Islet of Langerhans (tissue), 1 donor: ENCODE data around the gene MACROH2A1.

Experiments
- FAIRE-seq: peaks from one replicate; lab custom pipeline; 2011; peaks lifted over from hg19 to GRCh38; lab: Jason Lieb, UNC

Gene MACROH2A1

GRCh38 chr5:135435467-135436330 is 36.7 kb upstream of the MACROH2A1 start:
- FAIRE-seq = no peak

GRCh38 chr5:135434591-135435466 is 35.8 kb upstream of the MACROH2A1 start:
- no peak for FAIRE-seq

GRCh38 chr5:135433681-135434426 is 34.8 kb upstream of the MACROH2A1 start:
- no peak for FAIRE-seq

DNA sequence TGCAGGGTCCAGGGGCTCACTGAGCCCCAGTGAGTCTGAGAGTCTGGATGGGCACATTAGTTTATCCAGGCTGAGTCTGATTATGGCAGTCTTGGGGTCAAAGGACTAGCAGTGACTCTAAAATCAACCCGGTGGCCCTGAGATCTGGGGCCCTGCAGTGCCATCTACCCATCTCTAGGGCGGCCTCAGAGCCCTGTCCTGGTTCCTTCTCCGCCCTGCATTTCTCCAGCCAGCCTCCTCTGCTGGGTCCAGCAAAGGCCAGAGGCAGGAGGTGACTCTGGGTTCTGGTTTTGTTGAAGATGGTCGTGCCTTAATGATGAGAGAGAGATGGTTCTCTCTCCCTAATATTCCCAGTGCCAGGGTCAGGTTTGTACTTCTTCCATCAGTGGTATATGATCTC is 33.1 kb upstream of the MACROH2A1 start:
- no peak for FAIRE-seq

- no peak for FAIRE-seq
Observed at GRCh38 chr5:135430135-135430437, 31.1 kb upstream of the MACROH2A1 start.

DNA sequence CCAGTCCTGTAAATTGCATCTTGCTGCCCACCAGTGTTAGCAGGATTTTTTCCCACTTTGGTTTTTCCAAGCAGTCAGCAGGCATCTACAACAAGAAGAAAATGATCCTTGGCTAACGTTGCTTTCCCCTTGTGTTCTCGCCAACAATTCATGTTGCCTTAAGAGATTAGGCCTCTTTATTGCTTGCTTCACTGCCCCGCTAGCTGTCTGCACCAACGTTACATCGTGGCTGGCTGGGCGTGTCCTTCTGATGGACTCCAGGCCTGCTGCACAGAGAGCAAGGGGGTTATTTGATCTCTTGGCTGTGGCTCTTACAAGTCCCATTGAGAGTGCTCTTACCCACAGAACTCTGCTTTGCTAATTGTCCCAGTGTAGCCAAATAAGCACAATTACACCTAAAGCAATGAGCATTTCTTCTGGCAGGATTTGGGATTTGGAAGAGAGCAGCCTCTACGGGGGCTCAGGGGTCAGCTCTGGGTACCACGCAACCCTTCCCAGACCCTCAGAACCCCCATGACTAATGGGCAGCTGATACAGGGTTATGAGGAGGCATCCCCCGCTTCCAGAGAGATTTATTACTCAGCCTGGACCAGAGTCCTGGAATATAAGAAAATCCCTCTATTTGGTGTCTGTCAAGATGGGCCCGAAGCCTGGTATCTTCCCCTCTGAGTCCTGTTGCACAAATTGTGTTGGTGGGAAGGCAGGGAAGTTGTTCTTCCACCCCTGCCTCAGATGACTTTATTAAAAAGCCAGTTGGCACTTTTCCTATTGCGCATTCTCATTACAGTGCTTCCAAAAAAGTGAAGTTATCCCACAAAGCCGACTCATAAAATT is 30.5 kb upstream of the MACROH2A1 start:
- FAIRE-seq = no peak

DNA sequence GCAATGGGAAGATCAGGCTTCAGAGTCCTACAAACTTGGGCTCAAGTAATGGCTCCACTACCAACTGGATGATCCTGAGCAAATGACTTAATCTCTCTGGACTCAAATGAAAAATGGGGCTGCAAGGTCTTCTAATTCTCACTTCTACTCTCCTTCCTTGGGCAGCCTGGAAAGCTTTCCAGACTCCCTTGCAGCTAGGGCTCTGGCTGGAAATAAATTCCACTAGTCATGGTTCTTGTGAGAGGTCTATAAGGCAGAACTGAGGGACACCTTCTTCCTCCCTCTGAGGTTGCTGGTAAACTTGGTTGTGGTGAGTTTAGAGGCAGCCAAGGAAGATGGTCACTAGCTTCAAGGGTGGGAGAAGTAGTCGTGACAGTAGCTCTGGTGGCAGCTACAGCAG is 29.6 kb upstream of the MACROH2A1 start:
- FAIRE-seq = no peak

- FAIRE-seq = no peak
Observed at GRCh38 chr5:135426102-135427082, 27.4 kb upstream of the MACROH2A1 start.

- no peak for FAIRE-seq
Observed at GRCh38 chr5:135425641-135426040, 26.6 kb upstream of the MACROH2A1 start.

GRCh38 chr5:135423846-135424168 is 24.8 kb upstream of the MACROH2A1 start:
- no peak for FAIRE-seq

DNA sequence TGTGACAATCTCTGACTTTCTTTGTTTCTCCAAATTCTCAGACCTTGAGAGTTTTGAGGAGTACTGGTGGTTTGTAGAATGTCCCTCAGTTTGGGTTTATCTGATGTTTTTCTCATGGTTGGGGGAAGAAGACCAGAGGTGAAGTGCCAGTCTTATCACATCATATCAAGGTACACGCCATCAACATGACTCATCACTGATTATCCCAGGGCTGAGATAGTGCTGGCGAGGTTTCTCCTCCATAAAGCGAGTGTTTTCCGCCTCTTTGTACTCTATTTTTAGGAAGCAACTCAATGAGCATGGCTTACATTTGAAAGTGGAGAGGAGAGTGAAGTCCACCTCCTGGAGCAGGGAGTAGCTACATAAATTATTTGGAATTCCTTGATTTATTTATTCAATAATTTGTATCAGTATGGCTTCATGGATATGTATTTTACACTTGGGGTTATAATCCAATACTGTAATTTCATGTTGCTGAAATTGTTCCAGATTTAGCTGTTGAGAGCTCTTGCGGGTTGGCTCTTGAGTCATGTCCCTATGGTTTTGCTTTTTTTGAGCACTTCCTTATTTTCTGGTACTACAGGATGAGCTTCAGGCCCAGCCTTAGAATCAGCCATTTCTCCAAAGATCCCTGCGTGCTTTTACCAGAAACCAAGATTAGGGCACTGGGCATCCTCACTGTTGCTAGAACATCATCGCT is 24.3 kb upstream of the MACROH2A1 start:
- FAIRE-seq = no peak

DNA sequence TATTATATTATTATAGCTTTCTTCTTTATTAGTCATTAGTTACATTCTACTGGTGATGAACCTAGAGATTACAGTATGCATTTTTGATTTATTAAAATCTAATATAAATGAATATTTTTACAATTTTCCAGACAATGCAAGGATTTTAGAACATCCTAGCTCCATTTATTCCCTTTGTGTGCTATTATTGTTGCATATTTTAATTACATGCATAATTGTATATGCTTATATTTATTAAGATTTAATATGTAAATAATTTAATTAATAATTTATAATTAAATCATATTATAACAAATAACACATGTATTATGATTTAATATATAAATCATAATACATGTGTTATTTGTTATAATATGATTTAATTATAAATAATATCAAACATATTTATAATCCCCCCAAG is 23.4 kb upstream of the MACROH2A1 start:
- no peak for FAIRE-seq

DNA sequence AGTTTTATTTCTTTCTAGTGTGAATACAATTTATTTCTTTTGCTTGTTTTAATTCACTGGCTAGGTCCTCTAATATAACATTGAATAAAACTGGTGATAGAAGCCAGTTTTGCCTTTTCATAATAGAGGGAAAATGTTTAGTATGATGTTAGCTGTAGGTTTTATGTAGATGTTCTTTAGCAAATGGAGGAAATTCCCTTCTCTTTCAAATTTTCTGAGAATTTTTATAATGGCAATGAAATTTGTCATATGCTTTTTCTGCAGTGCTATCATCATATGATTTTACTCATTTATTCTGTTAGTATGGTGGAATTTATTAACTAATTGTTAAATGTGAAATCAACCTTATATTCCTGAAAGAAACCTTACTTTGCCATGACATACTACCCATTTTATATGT is 18.1 kb upstream of the MACROH2A1 start:
- FAIRE-seq = no peak

- FAIRE-seq = no peak
Observed at GRCh38 chr5:135405082-135405481, 6.1 kb upstream of the MACROH2A1 start.

GRCh38 chr5:135402031-135402430 is 3.0 kb upstream of the MACROH2A1 start:
- no peak for FAIRE-seq

DNA sequence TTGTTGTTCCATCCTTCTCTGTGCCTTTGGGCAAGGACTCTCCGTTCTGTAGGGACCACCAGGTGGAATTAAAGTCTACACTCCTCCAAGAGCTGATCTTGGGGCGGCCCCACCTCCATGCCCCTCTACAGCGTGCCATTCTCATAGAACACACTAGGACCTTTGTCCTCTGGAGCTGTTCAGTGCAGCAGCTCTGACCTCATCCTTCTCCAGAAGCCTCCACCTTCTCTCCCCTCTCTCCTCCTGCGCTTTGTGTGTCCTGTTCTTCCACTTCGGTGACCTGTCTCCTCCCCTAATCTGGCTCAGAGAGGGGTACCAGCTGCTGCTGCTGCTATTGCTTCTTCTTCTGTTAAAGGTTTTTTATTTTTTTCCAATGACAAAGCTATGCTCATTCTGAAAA is 1.8 kb upstream of the MACROH2A1 start:
- no peak for FAIRE-seq

DNA sequence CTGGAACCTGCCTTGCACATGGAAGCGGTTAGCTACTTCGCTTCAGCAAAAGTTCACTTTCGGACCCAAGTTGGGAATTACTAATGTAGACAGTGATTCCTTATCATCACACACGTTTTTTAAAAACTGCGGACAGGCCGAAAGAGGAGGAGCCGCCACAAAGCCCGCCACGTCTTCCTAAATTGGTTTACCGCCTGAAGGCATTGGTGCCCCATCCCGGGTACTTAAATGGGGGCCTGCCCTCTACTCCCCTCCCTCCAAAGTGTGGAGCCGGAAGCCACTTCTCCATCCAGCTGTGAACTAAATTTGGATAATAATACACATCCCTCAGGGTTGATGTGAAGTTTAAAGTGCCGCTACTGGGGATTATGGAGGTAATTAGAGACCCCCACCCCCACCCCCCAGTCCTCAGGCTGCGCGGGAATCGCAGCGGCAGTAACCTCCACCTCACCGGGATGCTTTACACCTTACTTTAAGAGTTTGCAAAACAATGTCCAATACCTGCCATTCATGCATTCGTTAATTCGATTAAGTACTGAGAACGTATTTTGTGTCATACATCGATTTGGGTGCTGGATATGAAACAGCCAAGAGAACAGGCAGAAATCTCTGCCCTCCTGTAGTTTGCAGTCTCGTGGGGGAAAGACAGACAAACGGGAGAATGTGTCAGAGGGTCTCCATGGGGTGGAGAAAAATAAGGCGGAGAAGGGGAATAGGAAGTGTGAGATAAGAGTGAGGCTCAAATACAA is 937 bp upstream of the MACROH2A1 start:
- FAIRE-seq = no peak

DNA sequence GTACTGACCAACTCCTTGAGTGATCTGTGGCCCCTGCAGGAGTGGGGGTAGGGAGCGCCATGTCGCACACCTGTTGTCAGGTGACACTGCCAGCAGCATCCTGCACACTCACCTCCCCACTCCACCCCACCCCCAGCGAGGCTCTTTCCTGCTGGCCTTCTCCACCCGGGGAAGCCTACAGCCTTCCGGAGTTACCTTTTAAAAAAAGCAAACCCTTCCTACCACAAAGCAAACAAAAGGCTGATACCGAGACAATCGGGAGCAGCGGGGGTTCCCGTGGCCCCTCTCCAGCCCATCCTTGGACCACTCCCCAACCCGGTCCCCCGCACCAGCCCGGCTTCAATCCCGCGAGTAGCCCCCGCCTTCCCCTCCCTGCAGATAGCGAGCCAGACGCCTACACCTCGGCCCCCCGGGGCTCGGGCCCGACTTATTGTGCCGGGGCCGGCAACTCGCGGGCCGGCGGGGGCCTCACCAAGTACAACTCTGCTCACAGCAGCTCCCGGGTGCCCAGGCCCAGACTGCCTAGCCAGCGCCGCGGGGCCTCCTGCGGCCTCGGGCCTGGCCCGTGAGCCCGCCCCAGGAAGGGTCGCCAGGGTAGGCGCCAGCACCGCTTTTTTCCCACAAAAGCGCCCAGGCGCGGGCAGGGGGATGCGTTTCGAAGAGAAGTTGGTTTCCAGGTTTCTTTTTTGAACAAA is 724 bp downstream of the MACROH2A1 start:
- no peak for FAIRE-seq

- FAIRE-seq = no peak
Observed at GRCh38 chr5:135397084-135397483, 1.9 kb downstream of the MACROH2A1 start.
